Activated CD8-positive, alpha-beta memory T cell treated with anti-CD3 and anti-CD28 coated beads for 1 hour (primary cell): ENCODE measurements around the gene OSBPL5.
A peak's percentile ranks its signal among the peaks of the same experiment; 100 is the strongest.

Experiments used
- DNase-seq, 2 donors: peaks; one replicate each; pipeline ENCODE4 v3.0.0-alpha.2; 2020; ENCODE audit warnings: low read depth in 1 of 2; ENCODE audit errors: extremely low read depth in 1 of 2

The OSBPL5 gene, protein sequence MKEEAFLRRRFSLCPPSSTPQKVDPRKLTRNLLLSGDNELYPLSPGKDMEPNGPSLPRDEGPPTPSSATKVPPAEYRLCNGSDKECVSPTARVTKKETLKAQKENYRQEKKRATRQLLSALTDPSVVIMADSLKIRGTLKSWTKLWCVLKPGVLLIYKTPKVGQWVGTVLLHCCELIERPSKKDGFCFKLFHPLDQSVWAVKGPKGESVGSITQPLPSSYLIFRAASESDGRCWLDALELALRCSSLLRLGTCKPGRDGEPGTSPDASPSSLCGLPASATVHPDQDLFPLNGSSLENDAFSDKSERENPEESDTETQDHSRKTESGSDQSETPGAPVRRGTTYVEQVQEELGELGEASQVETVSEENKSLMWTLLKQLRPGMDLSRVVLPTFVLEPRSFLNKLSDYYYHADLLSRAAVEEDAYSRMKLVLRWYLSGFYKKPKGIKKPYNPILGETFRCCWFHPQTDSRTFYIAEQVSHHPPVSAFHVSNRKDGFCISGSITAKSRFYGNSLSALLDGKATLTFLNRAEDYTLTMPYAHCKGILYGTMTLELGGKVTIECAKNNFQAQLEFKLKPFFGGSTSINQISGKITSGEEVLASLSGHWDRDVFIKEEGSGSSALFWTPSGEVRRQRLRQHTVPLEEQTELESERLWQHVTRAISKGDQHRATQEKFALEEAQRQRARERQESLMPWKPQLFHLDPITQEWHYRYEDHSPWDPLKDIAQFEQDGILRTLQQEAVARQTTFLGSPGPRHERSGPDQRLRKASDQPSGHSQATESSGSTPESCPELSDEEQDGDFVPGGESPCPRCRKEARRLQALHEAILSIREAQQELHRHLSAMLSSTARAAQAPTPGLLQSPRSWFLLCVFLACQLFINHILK

DNA sequence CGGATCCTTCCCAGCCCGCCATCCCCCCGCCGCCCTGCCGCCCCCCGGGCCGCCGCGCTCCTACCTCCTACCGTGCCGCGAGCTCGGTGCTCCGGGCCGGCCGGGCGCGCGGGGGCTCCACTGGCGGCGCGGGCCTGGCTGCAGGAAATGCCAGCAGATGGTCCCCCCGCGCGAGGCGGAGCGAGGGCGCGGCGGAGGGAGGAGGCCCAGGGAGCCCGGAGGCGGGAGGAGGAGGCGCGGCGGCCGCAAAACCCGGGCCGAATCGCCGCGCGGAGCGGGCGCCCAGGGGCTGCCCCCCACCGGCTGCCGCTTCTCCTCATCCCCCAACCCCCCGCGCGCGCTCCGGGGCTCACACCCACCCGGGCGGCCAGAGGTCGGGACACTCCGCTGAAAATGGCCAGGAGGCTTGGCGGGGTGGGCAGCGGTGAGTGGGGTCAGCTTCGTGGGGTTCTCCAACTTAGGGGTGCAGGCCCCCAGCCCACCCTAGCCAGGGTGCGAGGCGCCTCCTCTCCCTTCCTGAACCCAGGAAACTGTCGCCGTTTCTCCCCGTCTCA lies at the start of gene OSBPL5:
Gene OSBPL5 (minus strand): TSS at position 159 of the 554 bp plus-strand sequence. CDS start 36,162 bp downstream, outside the sequence.
- peak in 1 of 2 donors; percentile 33 for DNase-seq

DNA sequence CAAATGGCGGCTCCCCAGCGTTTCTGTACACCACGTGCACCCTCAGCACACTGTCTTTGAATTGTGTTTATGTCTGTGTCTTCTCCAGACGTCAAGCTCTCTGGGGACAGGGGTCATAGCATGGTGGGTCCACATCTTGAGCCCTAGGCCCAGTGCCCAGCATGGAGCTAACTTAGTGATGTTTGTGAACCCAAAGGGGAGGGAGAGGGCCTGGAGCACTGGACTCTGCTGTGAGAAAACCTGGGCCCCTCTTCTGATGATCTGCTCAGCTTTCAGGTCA lies 49.2 kb upstream of the OSBPL5 start:
- no peak for DNase-seq

DNA sequence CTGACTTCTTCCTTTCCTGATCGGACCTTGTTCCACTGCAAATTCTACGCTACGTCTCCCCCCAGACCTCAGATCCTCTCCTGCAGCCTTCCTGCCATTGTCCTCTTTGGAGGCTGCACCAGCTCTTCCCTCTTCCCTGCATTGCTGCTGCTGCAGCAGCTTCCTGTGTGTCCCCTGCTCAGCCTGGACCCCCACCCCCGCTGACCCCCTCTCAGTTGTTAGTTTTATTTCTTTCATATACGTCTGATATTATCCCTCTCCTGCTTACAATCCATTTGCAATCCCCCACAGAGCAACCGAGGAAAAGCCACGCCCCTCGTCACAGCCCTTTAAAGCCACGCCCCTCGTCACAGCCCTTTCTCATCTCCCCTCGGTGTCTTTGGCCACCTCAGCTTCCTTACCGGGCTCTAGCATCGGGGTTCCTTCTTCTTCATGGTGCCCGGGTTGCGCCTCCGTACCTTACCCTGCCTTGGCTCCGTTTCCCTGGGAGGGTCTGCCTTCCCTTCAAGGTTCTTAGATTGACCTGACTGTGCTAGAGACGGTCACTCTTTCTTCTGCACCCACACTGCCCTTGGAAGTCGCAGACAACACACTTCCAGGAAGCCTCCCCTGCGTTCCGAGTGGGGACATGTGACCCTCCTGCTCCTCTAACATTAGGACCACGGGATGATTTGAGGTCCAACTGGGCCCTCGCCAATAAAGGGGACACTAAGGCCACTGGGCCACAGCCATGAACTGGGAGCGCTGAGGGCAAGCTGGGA lies 48.7 kb upstream of the OSBPL5 start:
- DNase-seq, result no peak

DNA sequence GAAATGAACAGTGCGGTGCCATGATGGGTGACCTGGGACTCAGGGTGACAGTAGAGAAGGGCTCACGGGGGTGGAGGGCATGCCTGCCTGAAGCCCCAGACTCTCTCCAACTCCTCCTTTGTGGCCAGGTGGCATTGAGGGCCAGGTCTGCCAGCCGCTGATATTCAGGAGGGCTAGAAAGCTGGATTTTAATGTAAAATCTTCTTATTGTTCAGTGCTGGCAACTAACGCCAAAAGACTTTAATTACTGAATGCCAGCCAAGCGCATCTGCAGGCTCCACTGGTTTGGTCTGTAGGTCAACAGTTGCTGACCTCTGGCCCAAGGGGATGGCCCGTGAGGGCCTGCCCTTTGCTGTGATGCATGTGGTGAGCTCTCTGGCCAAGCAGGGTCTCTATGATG lies 43.2 kb upstream of the OSBPL5 start:
- no peak for DNase-seq

DNA sequence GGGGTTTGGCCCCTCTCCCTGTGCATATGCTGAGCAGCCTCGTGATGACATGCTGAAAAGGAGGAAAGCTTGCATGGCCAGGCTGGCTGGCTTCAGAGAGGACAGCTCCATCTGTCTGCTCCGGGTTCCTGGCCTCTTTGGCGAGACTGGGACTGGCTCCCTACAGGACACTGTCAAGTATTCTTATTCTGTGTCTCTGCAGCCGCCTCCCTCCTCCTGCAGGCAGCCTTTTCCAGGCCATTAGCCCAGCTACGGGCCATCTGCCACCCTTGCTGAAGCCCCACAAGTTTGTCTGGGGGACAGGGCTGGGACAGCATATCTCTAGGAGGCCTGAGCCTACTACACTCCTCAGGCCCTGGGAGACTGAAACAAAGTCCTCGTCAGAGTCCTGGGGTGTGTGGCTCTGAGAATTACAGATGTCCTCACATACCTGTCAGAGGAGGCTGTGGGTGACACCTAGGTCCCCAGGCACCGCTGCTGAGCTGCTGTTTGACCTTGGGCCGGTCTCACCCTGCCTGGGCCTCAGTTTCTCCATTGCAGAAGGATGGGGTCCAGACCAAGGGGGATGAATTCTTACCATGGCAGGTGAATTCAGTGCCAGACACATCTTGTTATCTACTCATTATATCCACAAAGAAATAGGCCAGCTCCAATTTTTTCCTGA lies 42.5 kb upstream of the OSBPL5 start:
- no peak for DNase-seq

DNA sequence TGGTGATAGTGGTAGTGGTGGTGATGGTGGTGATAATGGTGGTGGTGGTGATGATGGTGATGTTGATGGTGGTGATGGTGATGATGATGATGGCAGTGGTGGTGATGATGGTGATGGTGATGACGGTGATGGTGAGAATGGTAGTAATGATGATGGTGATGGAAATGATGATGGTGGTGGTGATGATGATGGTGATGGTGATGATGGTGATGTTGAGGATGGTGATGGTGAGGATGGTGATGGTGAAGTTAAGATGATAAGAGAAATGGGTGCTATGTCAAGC lies 41.8 kb upstream of the OSBPL5 start:
- no peak for DNase-seq

DNA sequence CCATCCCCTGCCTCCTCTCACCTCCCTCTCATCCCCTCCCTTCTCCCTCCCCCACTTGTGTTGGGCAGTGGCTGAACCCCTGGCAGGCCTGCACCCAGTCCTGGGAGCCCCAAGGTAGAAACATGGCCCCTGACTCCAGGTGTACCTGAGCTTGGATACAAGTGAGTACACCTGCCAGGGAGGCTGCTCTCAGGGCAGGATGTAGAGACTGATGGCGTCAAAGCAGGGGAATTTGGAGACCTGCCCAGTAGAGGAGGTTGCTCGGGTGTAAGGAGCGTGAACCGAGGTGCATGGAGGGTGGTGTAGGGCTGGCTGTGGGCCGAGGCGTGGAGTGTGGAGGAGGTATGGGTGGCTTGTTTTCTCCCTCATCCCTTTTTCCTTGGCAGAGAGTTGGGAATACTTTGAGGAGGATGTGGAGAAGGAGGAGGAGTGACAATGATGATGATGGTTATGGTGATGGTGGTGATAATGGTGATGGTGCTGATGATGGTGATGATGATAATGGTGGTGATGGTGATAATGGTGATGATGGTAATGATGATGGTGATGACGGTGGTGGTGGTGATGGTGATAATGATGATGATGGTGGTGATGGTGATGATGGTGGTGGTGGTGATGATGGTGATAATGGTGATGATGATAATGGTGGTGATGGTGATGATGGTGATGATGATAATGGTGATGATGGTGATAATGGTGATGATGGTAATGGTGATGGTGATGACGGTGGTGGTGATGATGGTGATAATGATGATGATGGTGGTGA lies 41.2 kb upstream of the OSBPL5 start:
- DNase-seq, result no peak

DNA sequence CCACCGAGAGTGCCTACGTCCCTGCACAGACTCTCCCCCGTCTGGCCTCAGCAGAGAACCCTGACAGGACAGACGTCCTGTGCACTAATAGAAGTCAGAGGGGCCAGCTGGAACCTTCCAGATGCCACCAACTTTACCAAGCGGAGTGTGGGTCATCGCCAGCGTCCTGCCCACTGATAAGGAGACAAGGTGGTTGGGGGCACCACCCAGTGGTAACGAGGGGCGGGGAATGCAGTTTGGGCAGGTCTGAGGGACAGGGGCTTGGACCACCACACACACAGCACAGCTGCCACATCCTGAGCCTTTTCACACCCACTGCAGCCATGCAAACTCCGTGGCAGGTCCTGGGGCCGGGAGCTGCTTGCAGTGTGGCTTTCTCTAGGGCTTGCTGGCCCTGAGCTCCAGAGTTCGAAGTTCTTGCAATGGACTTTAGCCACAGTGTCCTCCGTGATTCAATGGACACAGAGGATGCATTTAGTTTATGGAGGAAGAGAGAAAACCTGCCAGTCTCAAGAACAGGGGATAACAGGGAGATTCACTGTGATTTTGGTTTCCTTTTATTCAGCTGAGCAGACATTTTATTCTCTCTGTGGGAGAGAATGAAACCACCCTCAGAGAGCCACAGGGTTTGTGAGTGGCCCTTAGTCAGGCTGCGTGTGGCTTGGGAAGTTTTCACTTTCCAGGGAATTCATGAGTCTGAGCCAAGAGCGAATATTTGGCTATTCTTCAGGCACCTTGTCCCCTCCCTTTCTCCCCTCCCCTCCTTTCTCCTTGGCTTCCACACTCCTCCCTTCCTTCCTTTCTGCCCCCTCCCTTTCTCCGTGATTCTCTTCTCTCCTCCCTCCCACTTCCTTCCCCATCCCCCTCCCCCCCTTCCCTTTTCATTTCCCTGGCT lies 40.4 kb upstream of the OSBPL5 start:
- no peak for DNase-seq

DNA sequence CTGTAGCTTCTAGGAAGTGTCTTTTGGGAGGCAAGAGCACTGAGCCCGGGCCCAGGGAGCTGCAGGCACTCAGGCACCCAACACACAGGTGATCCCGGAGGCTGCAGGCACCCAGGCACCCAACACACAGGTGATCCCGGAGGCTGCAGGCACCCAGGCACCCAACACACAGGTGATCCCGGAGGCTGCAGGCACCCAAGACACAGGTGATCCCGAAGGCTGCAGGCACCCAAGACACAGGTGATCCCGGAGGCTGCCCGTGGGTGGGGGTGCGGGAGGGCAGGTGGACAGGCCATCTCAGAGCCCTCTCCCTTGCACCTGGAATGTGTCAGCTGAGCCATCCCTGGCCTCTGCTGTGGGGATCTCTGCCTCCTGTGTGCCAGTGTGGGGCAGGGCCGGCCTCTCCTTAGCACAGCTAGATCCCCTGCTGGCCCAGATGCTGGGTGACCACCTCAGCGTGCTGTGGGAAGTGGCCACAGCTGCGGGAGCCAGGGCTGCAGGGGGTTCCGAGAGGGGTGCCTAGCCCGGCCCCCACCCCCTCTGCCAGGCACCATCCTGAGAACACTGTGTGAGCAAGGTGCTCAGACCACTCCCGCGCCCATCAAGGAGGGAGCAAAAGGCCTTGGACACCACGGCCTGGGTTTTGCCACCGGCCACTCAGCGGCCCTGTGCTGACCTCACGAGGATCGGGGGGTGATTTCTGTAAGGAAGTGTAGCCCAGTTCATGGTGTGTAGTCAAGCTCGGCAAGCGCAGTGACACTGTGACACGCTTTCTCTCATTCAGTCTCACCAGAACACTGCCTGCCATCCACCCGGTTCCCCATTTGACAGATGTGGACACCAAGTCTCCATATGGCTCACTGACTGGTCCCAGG lies 39.3 kb upstream of the OSBPL5 start:
- DNase-seq, result no peak

DNA sequence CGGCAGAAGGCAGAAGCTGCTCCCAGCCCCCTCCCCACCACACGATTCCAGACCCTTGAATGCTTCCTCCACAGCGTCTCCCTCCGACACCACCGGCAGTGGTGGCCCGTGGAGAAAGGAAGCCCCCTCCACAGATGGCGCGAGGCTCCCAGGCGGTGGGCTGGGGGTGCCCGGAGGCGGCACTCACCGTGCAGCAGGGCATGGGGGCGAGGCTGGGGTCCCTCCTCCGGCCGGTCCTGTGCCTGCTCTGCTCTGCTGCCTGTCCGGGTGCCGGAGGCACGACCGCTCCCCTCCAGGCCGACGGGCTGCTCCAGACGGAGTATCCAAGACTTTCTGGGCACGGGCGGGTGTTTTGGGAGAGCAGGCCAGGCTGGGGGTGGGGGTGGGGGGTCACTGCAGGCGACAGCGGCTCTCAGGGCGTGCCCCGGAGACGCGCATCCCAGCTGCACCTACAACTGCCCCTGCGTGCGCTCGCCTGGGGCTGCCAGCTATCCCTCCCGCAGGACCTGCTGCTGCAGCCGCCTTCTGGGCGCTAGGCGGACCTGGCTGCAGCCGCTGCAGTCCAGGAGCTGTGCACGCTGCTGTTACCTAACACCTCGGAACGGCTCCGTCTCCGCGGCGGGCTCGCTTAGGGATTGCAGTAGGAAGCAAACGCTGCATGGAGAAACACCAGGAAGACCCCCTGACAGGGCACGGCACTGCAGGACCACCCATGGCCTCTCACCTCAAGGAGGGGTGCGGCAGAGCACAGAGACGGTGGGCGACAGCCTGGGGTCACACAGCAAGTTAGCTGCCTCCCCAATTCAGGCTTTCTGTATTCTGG lies 38.3 kb upstream of the OSBPL5 start:
- no peak for DNase-seq

DNA sequence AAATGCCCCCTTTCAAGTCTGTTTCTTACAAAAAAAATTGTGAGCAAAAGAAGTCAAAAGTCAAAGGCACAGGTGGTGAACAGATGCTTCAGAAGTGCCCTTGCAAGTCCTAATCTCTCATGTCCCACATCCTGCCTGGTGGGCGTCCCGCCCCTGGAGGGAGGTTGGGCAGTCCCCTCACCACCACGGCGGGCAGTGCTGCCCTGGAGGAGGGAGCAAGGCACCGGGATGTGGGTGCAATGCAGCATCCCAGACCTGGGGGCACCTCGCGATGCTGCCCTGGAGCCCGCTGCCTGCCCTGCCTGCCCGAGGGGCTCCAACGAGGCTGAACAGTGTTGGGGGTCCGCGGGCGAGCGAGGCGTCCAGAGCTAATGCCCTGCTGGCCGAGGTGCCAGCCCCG lies 37.6 kb upstream of the OSBPL5 start:
- DNase-seq, result no peak

DNA sequence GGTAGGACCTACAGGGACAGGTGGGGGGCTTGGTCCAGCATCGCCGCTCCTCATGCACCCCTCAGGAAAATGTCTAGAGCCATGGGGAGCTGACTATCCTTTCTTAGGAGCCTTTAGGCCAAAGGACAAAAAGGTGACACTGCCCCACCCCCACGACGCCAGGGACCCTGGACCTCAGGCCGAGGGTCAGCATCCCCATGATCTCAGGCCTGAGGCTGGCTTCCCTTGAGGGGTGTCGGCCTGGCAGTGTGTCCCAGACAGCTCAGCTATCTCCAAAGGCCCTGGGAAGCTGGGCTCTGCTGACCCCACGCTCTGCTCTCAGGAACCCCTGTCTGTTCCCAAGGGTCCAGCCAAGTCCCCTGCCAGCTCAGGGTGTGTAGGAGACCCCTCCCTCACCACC lies 37.2 kb upstream of the OSBPL5 start:
- DNase-seq, result no peak

DNA sequence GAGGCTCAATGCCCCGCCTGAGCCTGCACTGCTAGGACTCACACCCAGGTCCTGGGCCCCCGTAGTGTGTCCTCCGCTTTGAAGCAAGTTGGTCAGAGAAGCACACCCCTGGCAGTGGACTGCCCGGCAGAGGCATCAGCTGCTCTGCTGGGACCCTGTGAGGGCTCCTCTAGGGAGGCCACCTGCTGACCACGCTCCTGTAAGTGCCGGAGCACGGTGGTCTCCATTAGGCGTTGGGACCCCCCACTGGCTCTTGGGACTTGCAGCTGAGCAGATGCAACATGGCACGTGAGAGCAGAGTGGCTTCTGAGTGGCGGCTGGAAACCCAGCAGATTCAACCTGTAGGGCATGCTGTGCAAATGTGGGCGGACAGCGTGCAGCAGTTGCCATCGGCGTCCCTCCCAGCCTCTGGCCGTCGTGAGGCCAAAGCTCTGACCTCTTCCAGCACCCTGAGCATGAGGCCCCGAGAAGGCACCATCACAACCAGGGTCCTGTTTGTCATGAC lies 36.6 kb upstream of the OSBPL5 start:
- no peak for DNase-seq

DNA sequence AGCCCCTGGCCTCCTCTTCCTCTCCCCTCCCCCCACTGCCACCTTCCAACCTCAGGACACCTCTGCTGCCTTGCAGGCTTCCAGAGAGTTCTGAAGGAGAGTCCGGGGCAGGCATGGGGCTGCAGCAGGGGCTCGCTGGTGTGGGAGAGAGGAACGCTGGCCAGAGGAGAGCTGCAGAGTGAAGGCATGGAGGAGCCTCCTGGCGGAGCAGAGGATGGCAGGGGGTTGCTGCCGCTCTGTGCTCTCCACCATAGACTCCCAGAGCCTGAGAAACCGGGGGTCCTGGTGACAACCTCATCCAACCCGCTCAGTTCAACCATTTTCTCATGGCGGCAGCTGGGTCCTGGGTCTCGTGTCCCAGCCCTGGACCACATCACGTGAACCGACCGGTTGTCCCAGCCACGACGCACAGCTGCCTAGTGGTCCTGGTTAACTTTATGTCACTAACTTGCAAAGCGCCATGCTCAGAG lies 36.0 kb upstream of the OSBPL5 start:
- no peak for DNase-seq

DNA sequence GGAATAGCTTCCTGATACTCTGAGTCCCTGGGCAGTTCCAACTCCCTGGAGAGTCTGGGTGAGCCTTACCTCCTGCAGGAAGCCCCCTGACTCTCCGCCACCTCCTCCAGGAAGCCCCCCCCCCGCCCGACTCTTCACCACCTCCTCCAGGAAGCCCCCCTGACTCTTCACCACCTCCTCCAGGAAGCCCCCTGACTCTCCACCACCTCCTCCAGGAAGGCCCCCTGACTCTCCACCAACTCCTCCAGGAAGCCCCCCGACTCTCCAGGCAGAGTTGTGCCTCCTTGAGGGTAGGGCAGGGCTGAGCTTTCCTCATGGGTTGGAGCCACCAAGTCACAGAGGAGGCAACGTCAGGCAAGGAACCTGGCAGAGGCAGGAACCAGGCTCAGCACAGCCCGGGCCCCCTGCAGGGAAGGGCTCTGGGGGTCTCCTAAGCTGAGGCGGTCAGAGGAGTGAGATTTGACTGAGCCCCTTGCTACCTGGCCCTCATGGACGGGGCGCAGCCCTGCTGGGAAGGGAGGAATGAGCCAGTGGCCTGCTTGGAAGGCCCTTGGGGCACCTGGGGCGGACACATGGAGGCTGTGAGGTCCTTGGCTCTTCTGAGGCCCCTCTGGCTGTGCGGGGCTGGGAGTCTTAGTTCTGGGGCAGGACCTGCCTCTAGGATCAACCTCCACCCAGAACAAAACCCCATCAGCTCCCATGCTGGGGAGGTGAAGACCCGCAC lies 35.4 kb upstream of the OSBPL5 start:
- no peak for DNase-seq

DNA sequence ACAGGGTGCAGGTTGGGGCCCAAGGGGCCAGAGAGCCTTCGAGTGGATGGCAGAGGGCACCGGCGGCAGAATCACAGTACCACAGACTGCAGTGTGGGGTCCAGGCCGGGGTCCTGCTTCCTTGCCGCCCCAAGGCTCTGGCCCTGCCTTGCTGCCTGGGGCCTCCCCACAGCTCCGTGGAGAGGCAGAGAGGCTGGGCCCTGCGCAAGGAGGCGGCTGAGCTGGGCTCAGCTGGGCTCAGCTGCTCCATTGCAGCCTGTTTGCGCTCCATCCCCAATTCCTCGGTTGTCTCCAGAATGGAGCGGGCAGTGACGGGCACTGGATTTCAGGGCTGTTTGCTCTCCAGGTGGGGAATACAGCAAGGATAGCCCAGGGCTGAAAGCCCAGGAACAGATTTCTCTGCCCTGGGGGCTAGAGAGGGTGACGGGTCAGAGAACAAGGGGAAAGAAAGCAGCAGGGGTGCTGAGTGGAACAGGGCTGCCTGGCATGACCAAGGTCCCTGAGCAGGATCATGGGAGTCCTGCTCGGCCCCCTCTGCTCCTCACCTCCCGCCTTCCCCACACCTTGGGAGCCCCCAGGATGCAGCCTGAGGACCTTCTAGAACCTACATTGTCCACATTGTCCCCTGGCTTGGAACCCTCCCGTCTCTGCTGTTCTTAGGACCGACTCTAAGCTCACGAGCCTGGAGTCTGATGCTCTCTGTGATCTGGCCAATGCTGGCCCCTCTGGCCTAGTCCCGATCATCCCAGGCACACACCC lies 34.6 kb upstream of the OSBPL5 start:
- DNase-seq, result no peak
